Stimulated activated CD8-positive, alpha-beta memory T cell treated with anti-CD3 and anti-CD28 coated beads, Interleukin-15, amount 100 ng/mL, for 4 hours (primary cell): ENCODE data around the gene ETS2.

Source experiments
- DNase-seq, 2 donors: peaks; one replicate each; pipeline ENCODE4 v3.0.0-alpha.2; 2020; ENCODE audit warnings: low read depth in 2 of 2

ETS2 gene

DNA sequence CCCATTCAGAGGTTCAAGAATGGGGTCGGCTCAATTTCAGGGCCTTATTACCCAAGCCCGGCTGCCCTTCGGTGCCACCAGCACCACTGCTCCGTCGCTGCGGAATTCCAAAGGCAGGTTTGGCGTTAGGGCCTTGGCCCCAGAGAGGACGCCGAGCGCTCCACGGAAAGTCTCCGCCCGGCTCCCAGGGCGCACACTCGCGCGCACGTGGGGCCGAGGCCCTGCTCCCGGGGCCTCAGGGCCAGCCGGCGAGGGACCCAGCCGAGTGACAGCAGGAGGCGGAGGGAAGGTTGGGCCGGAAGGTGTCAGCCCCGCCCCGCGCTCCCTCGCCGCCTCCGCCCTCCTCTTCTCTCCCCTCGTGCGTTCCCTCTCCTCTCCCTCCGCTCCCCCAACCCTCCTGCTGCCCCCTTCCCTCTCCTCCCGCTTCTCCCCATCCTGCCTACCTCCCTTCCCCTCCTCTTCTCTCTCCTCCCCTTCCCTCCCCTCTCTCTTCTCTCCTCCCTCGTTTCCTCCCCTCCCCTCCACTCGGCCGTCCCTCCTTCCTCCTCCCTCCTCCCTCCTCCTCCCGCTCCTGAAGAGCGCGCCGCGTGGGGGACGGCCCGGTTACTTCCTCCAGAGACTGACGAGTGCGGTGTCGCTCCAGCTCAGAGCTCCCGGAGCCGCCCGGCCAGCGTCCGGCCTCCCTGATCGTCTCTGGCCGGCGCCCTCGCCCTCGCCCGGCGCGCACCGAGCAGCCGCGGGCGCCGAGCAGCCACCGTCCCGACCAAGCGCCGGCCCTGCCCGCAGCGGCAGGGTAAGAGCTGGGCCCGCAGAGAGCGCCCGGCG is at the start of gene ETS2:
Gene ETS2, plus strand, starts transcription at position 602 of the 825 bp plus-strand sequence. CDS start 4,106 bp downstream, outside the sequence.
- peak; percentile 57 to 61 for DNase-seq

GRCh38 chr21:38756746-38757145 is 49.0 kb upstream of the ETS2 start:
- DNase-seq, result no peak

DNA sequence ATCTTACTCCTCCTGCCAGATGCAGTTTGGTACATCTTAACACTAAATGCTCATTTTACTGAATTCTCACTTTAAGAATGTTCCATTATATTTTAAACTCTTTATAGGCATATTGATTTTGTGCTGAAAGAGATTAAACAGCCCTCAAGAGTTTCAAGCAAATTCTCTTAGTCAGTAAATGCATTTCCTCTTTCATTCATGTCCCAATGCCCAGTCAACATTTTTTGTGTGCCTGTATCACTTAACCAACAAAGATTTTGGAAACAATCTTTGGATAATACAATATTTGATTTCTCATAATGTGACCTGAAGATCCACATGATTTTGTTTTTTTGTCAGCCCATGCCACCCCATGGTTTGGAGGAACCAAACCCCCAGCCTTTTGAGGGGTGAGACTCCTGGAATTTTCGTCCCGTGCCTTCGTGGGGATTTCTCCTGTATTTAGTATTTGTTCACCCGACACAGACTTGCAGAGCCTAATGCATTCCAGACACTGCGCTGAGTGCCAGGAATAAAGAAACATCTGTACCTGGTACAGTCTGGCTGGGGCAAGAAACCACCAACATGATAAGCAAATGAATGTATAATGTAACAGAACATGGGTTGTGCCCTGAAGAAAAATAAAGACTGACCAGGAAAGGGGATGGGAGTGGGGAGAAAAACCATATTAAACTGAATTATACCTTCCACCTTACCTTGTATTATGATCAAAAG is 47.1 kb upstream of the ETS2 start:
- DNase-seq, result no peak

GRCh38 chr21:38759413-38759812 is 46.3 kb upstream of the ETS2 start:
- no peak for DNase-seq

GRCh38 chr21:38760017-38760761 is 45.5 kb upstream of the ETS2 start:
- no peak for DNase-seq

GRCh38 chr21:38760762-38761155 is 45.0 kb upstream of the ETS2 start:
- no peak for DNase-seq

GRCh38 chr21:38761531-38761930 is 44.2 kb upstream of the ETS2 start:
- no peak for DNase-seq

DNA sequence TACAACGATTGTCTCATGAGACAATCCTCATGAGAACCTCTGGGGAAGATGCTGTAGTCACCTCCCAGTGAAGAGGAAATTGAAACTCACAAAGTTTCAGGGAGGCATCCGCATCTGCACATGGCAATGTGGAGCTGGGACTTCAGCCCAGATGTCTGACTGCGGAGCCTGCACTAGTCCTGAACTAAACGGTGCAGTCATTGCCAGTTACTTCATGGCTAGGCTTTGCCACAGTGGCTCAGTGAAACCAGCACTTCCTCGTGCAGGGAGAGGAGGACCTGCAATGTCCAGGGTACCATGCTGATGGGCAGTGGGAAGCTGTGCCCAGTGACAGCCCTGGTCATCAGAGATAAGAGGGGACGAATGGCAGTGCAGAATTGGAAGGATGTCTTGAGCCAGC is 40.7 kb upstream of the ETS2 start:
- DNase-seq, result no peak

GRCh38 chr21:38766987-38767722 is 38.6 kb upstream of the ETS2 start:
- peak; percentile 11 to 27 for DNase-seq

DNA sequence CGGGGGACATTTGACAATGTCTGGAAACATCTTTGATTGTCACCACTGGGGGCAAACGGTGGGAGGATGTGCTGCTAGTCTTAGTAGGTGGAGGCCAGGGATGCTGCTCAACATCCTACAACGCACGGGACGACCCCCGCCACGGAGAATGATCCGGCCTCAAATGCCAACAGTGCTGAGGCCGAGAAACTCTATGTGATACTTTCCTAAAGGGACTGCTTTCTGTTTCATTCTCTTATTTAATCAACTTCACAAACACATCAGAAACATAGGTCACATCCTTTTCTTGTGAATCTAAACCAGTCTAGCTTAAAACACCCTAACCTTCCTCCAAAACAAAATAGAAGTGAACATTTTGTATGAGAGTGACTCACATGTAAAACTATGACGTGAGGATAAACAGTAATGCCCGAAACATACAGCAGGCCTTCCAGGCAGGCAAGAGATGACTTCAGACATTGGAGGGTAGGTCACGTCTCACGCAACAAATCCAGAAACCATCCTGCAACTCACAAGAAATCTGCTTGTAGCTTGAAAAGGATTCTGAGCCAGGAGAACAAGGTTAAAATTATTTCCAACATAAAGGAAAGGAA is 37.2 kb upstream of the ETS2 start:
- peak in 1 of 2 donors; percentile 12 for DNase-seq

DNA sequence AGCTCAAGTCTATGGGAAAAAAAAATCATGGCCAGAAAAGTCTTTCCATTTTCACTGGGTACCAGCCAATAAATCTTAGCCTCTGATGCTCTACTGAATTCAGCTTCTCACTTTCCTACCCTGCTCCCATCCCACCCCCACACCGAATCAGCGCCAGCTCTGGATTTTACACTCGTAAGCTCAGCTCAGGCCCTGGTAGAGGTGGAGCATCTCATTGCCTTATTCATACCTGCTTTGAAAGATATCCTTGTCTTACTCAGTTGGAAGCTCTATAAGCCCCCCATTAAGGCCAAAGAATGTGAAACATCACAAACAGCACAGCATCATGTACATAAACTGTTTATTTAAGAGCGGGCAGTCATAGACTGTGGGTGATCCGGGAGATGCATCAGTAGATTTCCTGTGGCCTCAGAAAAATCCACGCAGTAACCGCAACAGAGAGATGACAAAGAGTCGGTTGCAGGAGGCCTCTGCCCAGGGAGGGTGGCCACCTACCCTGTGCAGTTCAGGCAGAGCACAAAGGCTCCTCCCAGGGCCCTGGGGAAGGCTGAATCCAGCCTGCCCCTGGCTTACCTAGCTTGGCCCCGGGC is 36.4 kb upstream of the ETS2 start:
- DNase-seq, result no peak

GRCh38 chr21:38770660-38771059 is 35.1 kb upstream of the ETS2 start:
- DNase-seq, result no peak

DNA sequence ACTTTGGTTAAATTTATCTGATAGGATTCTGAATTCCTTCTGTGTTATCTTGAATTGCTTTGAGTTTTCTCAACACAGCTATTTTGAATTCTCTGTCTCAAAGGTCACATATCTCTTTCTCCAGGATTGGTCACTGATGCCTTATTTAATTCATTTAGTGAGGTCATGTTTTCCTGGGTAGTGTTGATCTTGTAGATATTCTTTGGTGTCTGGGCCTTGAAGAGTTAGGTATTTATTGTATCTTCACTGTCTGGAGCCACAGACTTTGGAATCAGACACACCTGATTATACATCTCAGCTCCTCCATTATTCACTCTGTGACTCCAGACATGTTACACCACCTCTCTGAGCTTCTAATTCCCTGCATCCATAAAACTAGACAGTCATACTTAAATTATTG is 34.2 kb upstream of the ETS2 start:
- no peak for DNase-seq

- DNase-seq, result no peak
Observed at GRCh38 chr21:38772646-38773045, 33.1 kb upstream of the ETS2 start.

DNA sequence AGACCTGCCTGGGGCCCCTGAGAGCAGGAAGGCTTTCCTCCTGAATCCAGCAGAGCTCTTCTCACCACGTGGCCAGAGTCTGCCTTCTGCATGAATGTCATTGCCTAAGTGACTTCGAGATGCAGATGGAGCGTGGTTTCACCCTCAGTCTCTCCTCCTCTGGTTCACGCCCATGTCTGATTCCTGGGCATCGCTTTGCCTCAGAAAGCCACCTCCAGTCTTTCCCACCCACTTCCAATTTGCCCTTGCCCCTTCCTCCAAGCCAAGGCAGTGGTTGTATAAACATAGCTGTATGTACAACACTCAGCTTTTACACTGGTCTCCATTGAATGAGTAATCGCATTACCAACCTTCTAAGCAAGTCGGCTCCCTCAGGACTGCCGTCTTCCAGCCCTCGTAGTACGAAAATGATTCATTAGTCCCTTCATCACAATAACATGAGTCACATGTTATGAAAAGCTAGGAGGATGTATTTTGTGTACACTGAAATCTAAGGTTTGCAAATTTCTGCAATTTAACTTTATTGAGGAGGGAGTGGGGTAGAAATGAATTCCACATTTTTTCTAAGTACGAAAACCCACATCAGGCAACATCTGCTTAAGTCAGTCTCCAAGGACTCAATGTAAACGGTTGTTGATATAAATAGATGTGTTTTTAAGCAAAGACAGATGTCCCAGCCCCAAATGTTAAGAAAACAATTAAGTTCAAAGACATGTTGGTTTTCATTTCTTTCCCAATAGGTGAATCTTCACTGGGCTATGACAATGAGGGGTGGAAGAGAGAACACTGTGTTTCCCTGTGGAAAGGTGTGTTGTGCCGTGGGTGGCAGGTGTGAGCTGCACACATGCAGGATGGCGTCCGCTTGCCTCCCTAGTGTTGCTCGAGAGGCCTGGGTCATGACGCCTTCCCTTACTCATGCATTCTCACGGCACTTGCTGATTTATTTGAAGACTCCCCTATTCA is 32.3 kb upstream of the ETS2 start:
- no peak for DNase-seq

DNA sequence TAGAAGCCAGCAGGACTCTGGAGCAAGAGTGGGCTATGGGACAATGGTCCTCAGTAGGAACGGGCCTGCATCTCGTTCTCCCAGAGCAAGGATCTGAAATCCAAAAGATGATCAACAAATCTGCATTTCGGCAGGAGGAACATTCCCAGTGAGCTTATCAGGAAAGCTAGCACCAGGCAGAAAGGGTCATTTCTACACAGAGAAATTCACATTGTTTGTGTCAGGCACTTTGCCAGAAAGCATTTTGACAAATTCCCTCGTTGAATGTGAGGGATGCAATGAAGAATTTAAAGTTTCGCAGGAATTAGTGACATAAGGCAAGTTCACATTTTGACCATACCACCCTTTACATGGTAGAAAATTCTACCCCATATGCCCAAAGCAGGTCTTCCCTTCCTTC is 31.6 kb upstream of the ETS2 start:
- no peak for DNase-seq

GRCh38 chr21:38774586-38775285 is 31.0 kb upstream of the ETS2 start:
- no peak for DNase-seq

GRCh38 chr21:38775733-38776132 is 30.0 kb upstream of the ETS2 start:
- no peak for DNase-seq

- no peak for DNase-seq
Observed at GRCh38 chr21:38777015-38777414, 28.7 kb upstream of the ETS2 start.
